Pancreas (tissue), 10 donors: Measurements from ENCODE around the gene TBX19. TPM values are rescaled to one million over a fixed set of nuclear protein-coding genes. Genes with fewer than 3 reads are reported as not detected.

Source experiments
- ATAC-seq, 4 donors: fragments of 200-7000 bp; cut with Tn5 transposase; one replicate each; pipeline versions ENCODE4 v1.8.0 to v1.9.1; 2020; ENCODE audit warnings: mild to moderate bottlenecking in 4 of 4, moderate library complexity in 4 of 4
- DNase-seq, 6 donors: peaks; one replicate each; pipeline ENCODE4 v3.0.0-alpha.2; 2020
- FAIRE-seq: peaks from 2 replicates; lab custom pipeline; 2012; peaks lifted over from hg19 to GRCh38; lab: Jason Lieb, UNC
- H3K27ac ChIP-seq, 4 donors: fragments of 200-600 bp; sonication (generic); 1 replicate in 3 of 4; 2 replicates in 1 of 4; pipeline versions ENCODE4 v1.5.0 to v1.8.0; 2020
- H3K27me3 ChIP-seq, 4 donors: fragments of 200-600 bp; one replicate each; pipeline ENCODE4 v1.8.0; 2021
- H3K36me3 ChIP-seq, 3 donors: fragments of 200-600 bp; sonication (generic) in 1 of 3; one replicate each; pipeline versions ENCODE4 v1.5.0 to v1.8.0; 2020 to 2021
- H3K4me1 ChIP-seq, 3 donors: fragments of 200-600 bp; one replicate each; pipeline ENCODE4 v1.8.0; 2021
- H3K4me3 ChIP-seq, 4 donors: fragments of 200-600 bp; sonication (generic) in 2 of 4; one replicate each; pipeline versions ENCODE4 v1.5.0 to v1.8.0; 2020 to 2021
- H3K9me3 ChIP-seq, 4 donors: fragments of 200-600 bp; one replicate each; pipeline ENCODE4 v1.8.0; 2021
- CTCF ChIP-seq, 4 donors: fragments of 200-600 bp; sonication (generic) in 3 of 4; IDR thresholded peaks; one replicate each; pipeline versions ENCODE4 v1.5.0 to v1.8.0; 2021; ENCODE audit warnings: antibody characterized with exemption in 4 of 4
- WGBS, 2 donors: extraction: QIAGEN DNeasy Blood & Tissue Kit; methylation state at CpG; one replicate each; pipeline ENCODE4 v1.1.7; 2013; 5-methylcytosine and 5-hydroxymethylcytosine counted together
- intact Hi-C, 3 donors: fragments of 100-400 bp; cut with DNase I; formaldehyde crosslinking; loops; one replicate each; pipeline versions ENCODE4 v1.11.1 to v1.14.2; 2022
- polyA plus RNA-seq, 2 donors: library from polyadenylated mRNA; stranded (reverse); fragments of 200-250 nt; gene quantifications; one replicate each; pipeline ENCODE4 v1.2.3, GENCODE V29; 2013
- total RNA-seq, 6 donors: library from RNA; stranded (reverse); fragmentation: NEBNext Ultra II Directional in 4 of 6; extraction: Animal tissue kit (Norgen Biotek cat#: 25700) in 4 of 6; gene quantifications; one replicate each; pipeline versions ENCODE4 v1.2.1 to v1.2.4, GENCODE V29; 2021 to 2023
- donor health status: healthy with polysubstance abuse.
- donor health status: DM: no; HTN: no; CAD: no; lungs with moderate emphysema.
- donor health status: DM: no; HTN: no; CAD: no.
- donor health status: control.
- donor health status: control.
- donor health status: Bipolar disorder and iron deficiency.
- donor health status: DM: yes; HTN: yes; CAD: no.
- donor health status: DM: no; HTN: no; CAD: no.
- donor health status: DM: no; HTN: no; CAD: no.
- donor health status: DM: yes; HTN: yes; CAD: no.

Gene TBX19
- total and polyA plus RNA-seq, 8 donors = 0.35 to 2.0 (median 0.61) TPM

- Histone ChIP-seq H3K9me3 (no peaks in the 10 kb centered on the region), H3K27ac (no peak overlapping the region), H3K36me3 (no peaks in the 10 kb centered on the region), H3K27me3 (no peaks in the 10 kb centered on the region), H3K4me3 (no peak overlapping the region), H3K4me1 (no peaks in the 10 kb centered on the region)
- no peak for DNase-seq
- ATAC-seq = no peak
- FAIRE-seq = no peak
- intact Hi-C loops = no loop called here
- no peak for TF ChIP-seq CTCF (IDR thresholded peaks at IDR 0.05)
- WGBS, 2 donors = 73 to 80% methylated on average over 6 of the region's 6 CpGs
These were observed 14.0 kb upstream of the TBX19 start for GRCh38 chr1:168266644-168267186.

GRCh38 chr1:168271636-168272035, 9.0 kb upstream of the TBX19 start:
- TF ChIP-seq CTCF (IDR thresholded peaks at IDR 0.05) = no peak
- FAIRE-seq = no peak
- H3K9me3 ChIP-seq = no peaks in the 10 kb centered on the region
- no peak overlapping the region for H3K27ac ChIP-seq
- ATAC-seq = no peak
- 50 to 61% methylated on average over 1 of the region's 1 CpG for WGBS, 2 donors
- DNase-seq = no peak
- intact Hi-C loops = no loop called here
- no peaks in the 10 kb centered on the region for H3K4me1 ChIP-seq
- H3K36me3 ChIP-seq = no peaks in the 10 kb centered on the region
- no peaks in the 10 kb centered on the region for H3K27me3 ChIP-seq
- H3K4me3 ChIP-seq = no peak overlapping the region

GRCh38 chr1:168273575-168273974, 7.1 kb upstream of the TBX19 start:
- H3K4me1 ChIP-seq = no peaks in the 10 kb centered on the region
- intact Hi-C loops = no loop called here
- H3K9me3 ChIP-seq = no peaks in the 10 kb centered on the region
- H3K27ac ChIP-seq = no peak overlapping the region
- no peak for FAIRE-seq
- H3K27me3 ChIP-seq = no peaks in the 10 kb centered on the region
- TF ChIP-seq CTCF (IDR thresholded peaks at IDR 0.05) = no peak
- 83 to 86% methylated on average over 1 of the region's 1 CpG for WGBS, 2 donors
- no peak for ATAC-seq
- no peak for DNase-seq
- no peak overlapping the region for H3K4me3 ChIP-seq
- no peaks in the 10 kb centered on the region for H3K36me3 ChIP-seq

- ATAC-seq = no peak
- Histone ChIP-seq H3K4me1 (no peaks in the 10 kb centered on the region), H3K9me3 (no peaks in the 10 kb centered on the region), H3K27me3 (no peaks in the 10 kb centered on the region), H3K27ac (no peak overlapping the region), H3K4me3 (no peak overlapping the region), H3K36me3 (no peaks in the 10 kb centered on the region)
- no peak for DNase-seq
- no peak for FAIRE-seq
- no peak for TF ChIP-seq CTCF (IDR thresholded peaks at IDR 0.05)
- WGBS, 2 donors = 80 to 98% methylated on average over 1 of the region's 1 CpG
- intact Hi-C loops = no loop called here
These were observed 1.4 kb upstream of the TBX19 start for GRCh38 chr1:168279253-168279652.

- Histone ChIP-seq H3K4me1 (peaks cover 6 to 17% (median 14%) of the 10 kb centered on the region in 3 donors), H3K27me3 (no peaks in the 10 kb centered on the region), H3K4me3 (no peak overlapping the region), H3K9me3 (no peaks in the 10 kb centered on the region), H3K36me3 (no peaks in the 10 kb centered on the region), H3K27ac (no peak overlapping the region)
- TF ChIP-seq CTCF (IDR thresholded peaks at IDR 0.05) = no peak
- DNase-seq = no peak
- intact Hi-C loops = no loop called here
- no peak for FAIRE-seq
- no peak for ATAC-seq
- 83 to 86% methylated on average over 11 of the region's 11 CpGs for WGBS, 2 donors
These were observed 1.1 kb downstream of the TBX19 start for GRCh38 chr1:168281603-168282325.
